Measurements from ENCODE around the gene PATL1.

Gene PATL1

GRCh38 chr11:59680287-59681154, 11.7 kb upstream of the PATL1 start:
- DNase-seq (ENCODE audit: insufficient read length, low spot score), result peak; percentile 49
- no peak for TF ChIP-seq POLR2A (IDR thresholded peaks at IDR 0.05; ENCODE audit: low read depth, low read length)
- FAIRE-seq, result peak; percentile 80

GRCh38 chr11:59679347-59679746, 10.5 kb upstream of the PATL1 start:
- DNase-seq (ENCODE audit: insufficient read length, low spot score), result no peak
- no peak for TF ChIP-seq POLR2A (IDR thresholded peaks at IDR 0.05; ENCODE audit: low read depth, low read length)
- FAIRE-seq, result no peak

GRCh38 chr11:59678813-59679165, 10.0 kb upstream of the PATL1 start:
- TF ChIP-seq POLR2A (IDR thresholded peaks at IDR 0.05; ENCODE audit: low read depth, low read length), result no peak
- no peak for DNase-seq (ENCODE audit: insufficient read length, low spot score)
- FAIRE-seq, result no peak

- no peak for DNase-seq (ENCODE audit: insufficient read length, low spot score)
- TF ChIP-seq POLR2A (IDR thresholded peaks at IDR 0.05; ENCODE audit: low read depth, low read length), result no peak
- no peak for FAIRE-seq
Measured at GRCh38 chr11:59678118-59678812, 9.4 kb upstream of the PATL1 start.

GRCh38 chr11:59676205-59676604, 7.4 kb upstream of the PATL1 start:
- no peak for TF ChIP-seq POLR2A (IDR thresholded peaks at IDR 0.05; ENCODE audit: low read depth, low read length)
- FAIRE-seq, result no peak
- DNase-seq (ENCODE audit: insufficient read length, low spot score), result no peak

- DNase-seq (ENCODE audit: insufficient read length, low spot score), result no peak
- TF ChIP-seq POLR2A (IDR thresholded peaks at IDR 0.05; ENCODE audit: low read depth, low read length), result no peak
- FAIRE-seq, result no peak
Measured at GRCh38 chr11:59674291-59674690, 5.5 kb upstream of the PATL1 start.

GRCh38 chr11:59673291-59673690, 4.5 kb upstream of the PATL1 start:
- DNase-seq (ENCODE audit: insufficient read length, low spot score), result no peak
- no peak for TF ChIP-seq POLR2A (IDR thresholded peaks at IDR 0.05; ENCODE audit: low read depth, low read length)
- no peak for FAIRE-seq

- no peak for FAIRE-seq
- DNase-seq (ENCODE audit: insufficient read length, low spot score), result no peak
- TF ChIP-seq POLR2A (IDR thresholded peaks at IDR 0.05; ENCODE audit: low read depth, low read length), result no peak
Measured at GRCh38 chr11:59671471-59671870, 2.6 kb upstream of the PATL1 start.

GRCh38 chr11:59669611-59670009, 773 bp upstream of the PATL1 start:
- no peak for TF ChIP-seq POLR2A (IDR thresholded peaks at IDR 0.05; ENCODE audit: low read depth, low read length)
- DNase-seq (ENCODE audit: insufficient read length, low spot score), result peak; percentile 15
- no peak for FAIRE-seq

GRCh38 chr11:59668188-59668949, 468 bp downstream of the PATL1 start:
- TF ChIP-seq POLR2A (IDR thresholded peaks at IDR 0.05; ENCODE audit: low read depth, low read length), result no peak
- no peak for FAIRE-seq
- DNase-seq (ENCODE audit: insufficient read length, low spot score), result peak; percentile 58

GRCh38 chr11:59667812-59668187, 1.0 kb downstream of the PATL1 start:
- FAIRE-seq, result no peak
- no peak for TF ChIP-seq POLR2A (IDR thresholded peaks at IDR 0.05; ENCODE audit: low read depth, low read length)
- DNase-seq (ENCODE audit: insufficient read length, low spot score), result no peak

- TF ChIP-seq POLR2A (IDR thresholded peaks at IDR 0.05; ENCODE audit: low read depth, low read length), result no peak
- DNase-seq (ENCODE audit: insufficient read length, low spot score) (no peak), FAIRE-seq (no peak)
Measured at GRCh38 chr11:59666969-59667368, 1.9 kb downstream of the PATL1 start.

GRCh38 chr11:59660621-59661020, 8.2 kb downstream of the PATL1 start:
- no peak for TF ChIP-seq POLR2A (IDR thresholded peaks at IDR 0.05; ENCODE audit: low read depth, low read length)
- peak; percentile 68 for FAIRE-seq
- DNase-seq (ENCODE audit: insufficient read length, low spot score), result no peak

- no peak for FAIRE-seq
- no peak for DNase-seq (ENCODE audit: insufficient read length, low spot score)
- no peak for TF ChIP-seq POLR2A (IDR thresholded peaks at IDR 0.05; ENCODE audit: low read depth, low read length)
Measured at GRCh38 chr11:59659981-59660380, 8.9 kb downstream of the PATL1 start.

All from H54 (cell line).